Neuronal stem cell (in vitro differentiated cells): ENCODE measurements around the gene IL32.
A peak's percentile ranks its signal among the peaks of the same experiment; 100 is the strongest.
"Not testable (repeated sequence)": the region's sequence is repeated elsewhere in the genome, so short reads cannot be mapped to it uniquely, and the experiment has no call there.

ENCODE experiments used
- DNase-seq: peaks from one replicate; pipeline ENCODE4 v3.0.0-alpha.2; 2013; ENCODE audit warnings: low spot score
- H2AFZ ChIP-seq: one replicate; pipeline ENCODE4 v1.6.1; 2013; ENCODE audit warnings: mild to moderate bottlenecking, low read length, inconsistent platforms
- H2AK5ac ChIP-seq: 2 replicates; pipeline ENCODE4 v1.6.1; 2013; ENCODE audit warnings: low read depth, mild to moderate bottlenecking, inconsistent platforms, low read length, moderate library complexity, mixed read lengths
- H2BK120ac ChIP-seq: 2 replicates; pipeline ENCODE4 v1.6.1; 2013; ENCODE audit warnings: low read depth, mild to moderate bottlenecking, inconsistent platforms, low read length, moderate library complexity, mixed read lengths
- H2BK12ac ChIP-seq: one replicate; pipeline ENCODE4 v1.6.1; 2013; ENCODE audit warnings: low read length, inconsistent platforms
- H2BK15ac ChIP-seq: 2 replicates; pipeline ENCODE4 v1.6.1; 2013; ENCODE audit warnings: mild to moderate bottlenecking, low read length, inconsistent platforms, mixed read lengths
- H2BK5ac ChIP-seq: one replicate; pipeline ENCODE4 v1.6.1; 2013; ENCODE audit warnings: inconsistent platforms, mild to moderate bottlenecking, low read length, moderate library complexity
- H3K14ac ChIP-seq: one replicate; pipeline ENCODE4 v1.6.1; 2013; ENCODE audit warnings: low read length, inconsistent platforms
- H3K18ac ChIP-seq: 2 replicates; pipeline ENCODE4 v1.6.1; 2013; ENCODE audit warnings: low read length, inconsistent platforms
- H3K23ac ChIP-seq: 2 replicates; pipeline ENCODE4 v1.6.1; 2013; ENCODE audit warnings: low read depth, mild to moderate bottlenecking, mixed read lengths, low read length, inconsistent platforms; ENCODE audit not compliant: poor library complexity
- H3K27ac ChIP-seq: replicated peaks from 3 replicates; pipeline ENCODE4 v1.5.1; 2013; ENCODE audit warnings: low read length, inconsistent platforms
- H3K27me3 ChIP-seq, 3 experiments: 2 replicates each; pipeline ENCODE4 v1.6.1; 2013; ENCODE audit warnings: low read length in 3 of 3, mild to moderate bottlenecking in 2 of 3, inconsistent platforms in 1 of 3, low read depth in 1 of 3, mixed read lengths in 1 of 3, moderate library complexity in 1 of 3; ENCODE audit not compliant: control insufficient read depth in 3 of 3, insufficient read depth in 3 of 3
- H3K36me3 ChIP-seq, 2 donors: replicated peaks in 1 of 2; 2 replicates each; pipeline ENCODE4 v1.6.1; 2013; ENCODE audit warnings: low read length in 2 of 2; ENCODE audit not compliant: control insufficient read depth in 2 of 2, insufficient read depth in 2 of 2
- H3K4ac ChIP-seq: 2 replicates; pipeline ENCODE4 v1.6.1; 2013; ENCODE audit warnings: inconsistent platforms, mild to moderate bottlenecking, low read length, moderate library complexity
- H3K4me1 ChIP-seq, 2 donors: 1 replicate in 1 of 2; 2 replicates in 1 of 2; pipeline ENCODE4 v1.6.1; 2013; ENCODE audit warnings: low read length in 2 of 2, low read depth in 1 of 2; ENCODE audit not compliant: control insufficient read depth in 2 of 2, insufficient read depth in 1 of 2
- H3K4me2 ChIP-seq: one replicate; pipeline ENCODE4 v1.6.1; 2013; ENCODE audit warnings: mild to moderate bottlenecking, low read length, inconsistent platforms; ENCODE audit not compliant: insufficient read depth, poor library complexity, severe bottlenecking
- H3K4me3 ChIP-seq, 2 donors: 2 replicates each; pipeline ENCODE4 v1.5.1; 2013; ENCODE audit warnings: low read length in 2 of 2, mild to moderate bottlenecking in 2 of 2, inconsistent platforms in 1 of 2, moderate library complexity in 1 of 2
- H3K79me1 ChIP-seq: one replicate; pipeline ENCODE4 v1.6.1; 2013; ENCODE audit warnings: low read depth, mild to moderate bottlenecking, inconsistent platforms, low read length, moderate library complexity
- H3K9ac ChIP-seq: one replicate; pipeline ENCODE4 v1.6.1; 2013; ENCODE audit warnings: mild to moderate bottlenecking, low read depth, low read length, inconsistent platforms; ENCODE audit not compliant: poor library complexity
- H3K9me3 ChIP-seq, 2 donors: replicated peaks in 1 of 2; 2 replicates each; pipeline versions ENCODE3 to v1.6.1; 2013; ENCODE audit warnings: low read length in 2 of 2, mild to moderate bottlenecking in 2 of 2, inconsistent platforms in 1 of 2, low read depth in 1 of 2, mixed read lengths in 1 of 2, moderate library complexity in 1 of 2; ENCODE audit not compliant: control insufficient read depth in 2 of 2, insufficient read depth in 1 of 2
- H4K8ac ChIP-seq: one replicate; pipeline ENCODE4 v1.6.1; 2013; ENCODE audit warnings: low read depth, mild to moderate bottlenecking, inconsistent platforms, low read length, moderate library complexity
- H4K91ac ChIP-seq: one replicate; pipeline ENCODE4 v1.6.1; 2013; ENCODE audit warnings: low read length, low read depth, mild to moderate bottlenecking, inconsistent platforms; ENCODE audit not compliant: poor library complexity
- WGBS, 2 donors: extraction: QIAGEN DNeasy Blood & Tissue Kit; methylation state at CpG; one replicate each; pipeline ENCODE4 v1.1.7; 2013; ENCODE audit warnings: missing lambda C conversion rate in 2 of 2, mixed read lengths in 1 of 2; ENCODE audit not compliant: insufficient read length in 2 of 2, insufficient replicate concordance in 1 of 2; ENCODE audit errors: extremely low coverage in 2 of 2; 5-methylcytosine and 5-hydroxymethylcytosine counted together

The IL32 gene

GRCh38 chr16:3073448-3073847 lies 8.0 kb downstream of the IL32 start:
- Histone ChIP-seq H3K27ac (no peak overlapping the region), H3K14ac (no peak overlapping the region), H3K36me3 (no peaks in the 10 kb centered on the region), H2BK5ac (no peak overlapping the region), H3K9me3 (no peaks in the 10 kb centered on the region), H3K79me1 (no peaks in the 10 kb centered on the region), H3K27me3 (peaks cover 0 to 41% (median 0%) of the 10 kb centered on the region in 3 experiments), H3K4me2 (no peak overlapping the region), H2BK12ac (no peak overlapping the region), H3K4me3 (no peak overlapping the region), H3K9ac (no peak overlapping the region), H3K18ac (no peak overlapping the region), H3K4ac (no peak overlapping the region), H2AFZ (no peak overlapping the region), H2BK15ac (no peak overlapping the region), H3K4me1 (peaks cover 0 to 2% of the 10 kb centered on the region in 2 donors), H4K8ac (no peak overlapping the region), H3K23ac (peak overlapping the region; percentile 9), H2BK120ac (no peak overlapping the region), H2AK5ac (peak overlapping the region; percentile 5), H4K91ac (no peak overlapping the region)
- WGBS, 2 donors, result no CpG with 5 or more reads among the region's 7 CpGs
- no peak for DNase-seq

GRCh38 chr16:3074860-3075522 lies 9.6 kb downstream of the IL32 start:
- Histone ChIP-seq H2BK5ac (no peak overlapping the region), H2AFZ (no peak overlapping the region), H3K18ac (no peak overlapping the region), H2BK15ac (no peak overlapping the region), H3K4me2 (no peak overlapping the region), H3K23ac (no peak overlapping the region), H3K9me3 (no peaks in the 10 kb centered on the region), H2BK120ac (no peak overlapping the region), H3K79me1 (no peaks in the 10 kb centered on the region), H3K4ac (no peak overlapping the region), H3K9ac (peak overlapping the region; percentile 44), H2BK12ac (no peak overlapping the region), H3K27ac (no peak overlapping the region), H4K8ac (no peak overlapping the region), H3K4me3 (no peak overlapping the region), H3K27me3 (peaks cover 0 to 39% (median 0%) of the 10 kb centered on the region in 3 experiments), H3K4me1 (peaks cover 0 to 2% of the 10 kb centered on the region in 2 donors), H3K14ac (no peak overlapping the region), H2AK5ac (no peak overlapping the region), H3K36me3 (no peaks in the 10 kb centered on the region), H4K91ac (no peak overlapping the region)
- no CpG with 5 or more reads among the region's 9 CpGs for WGBS, 2 donors
- no peak for DNase-seq

- no peak overlapping the region for H3K23ac ChIP-seq
- no peak overlapping the region for H3K18ac ChIP-seq
- H4K8ac ChIP-seq, result no peak overlapping the region
- no peak overlapping the region for H3K14ac ChIP-seq
- peaks cover 0 to 39% (median 0%) of the 10 kb centered on the region in 3 experiments for H3K27me3 ChIP-seq
- no peak for DNase-seq
- H3K4me3 ChIP-seq, result no peak overlapping the region
- no peak overlapping the region for H2AK5ac ChIP-seq
- peaks cover 0 to 2% of the 10 kb centered on the region in 2 donors for H3K4me1 ChIP-seq
- no peaks in the 10 kb centered on the region for H3K79me1 ChIP-seq
- H2BK120ac ChIP-seq, result no peak overlapping the region
- H3K4ac ChIP-seq, result no peak overlapping the region
- H2BK15ac ChIP-seq, result no peak overlapping the region
- H3K4me2 ChIP-seq, result no peak overlapping the region
- no peak overlapping the region for H3K27ac ChIP-seq
- no peak overlapping the region for H2AFZ ChIP-seq
- no peak overlapping the region for H3K9ac ChIP-seq
- no peaks in the 10 kb centered on the region for H3K36me3 ChIP-seq
- no peak overlapping the region for H2BK12ac ChIP-seq
- no peaks in the 10 kb centered on the region for H3K9me3 ChIP-seq
- WGBS, 2 donors, result no CpG with 5 or more reads among the region's 10 CpGs
- H2BK5ac ChIP-seq, result no peak overlapping the region
- H4K91ac ChIP-seq, result no peak overlapping the region
These were observed 10.1 kb downstream of the IL32 start for GRCh38 chr16:3075523-3075915.

GRCh38 chr16:3075946-3076345 lies 10.5 kb downstream of the IL32 start:
- DNase-seq, H3K23ac ChIP-seq, H3K18ac ChIP-seq, H3K4me2 ChIP-seq, H3K36me3 ChIP-seq, H3K79me1 ChIP-seq, H3K27ac ChIP-seq, H2BK120ac ChIP-seq, H2BK15ac ChIP-seq, H3K14ac ChIP-seq, H2BK12ac ChIP-seq, H3K4me1 ChIP-seq, H4K8ac ChIP-seq, H3K9me3 ChIP-seq, H2AFZ ChIP-seq, H3K9ac ChIP-seq, H3K4ac ChIP-seq, H3K4me3 ChIP-seq, H4K91ac ChIP-seq: not testable (repeated sequence)
- WGBS, 2 donors, result no CpG with 5 or more reads among the region's 6 CpGs
- peak overlapping the region; percentile 35 for H2AK5ac ChIP-seq
- H2BK5ac ChIP-seq, result peak overlapping the region; percentile 39
- peaks cover 0 to 38% (median 0%) of the 10 kb centered on the region in 3 experiments for H3K27me3 ChIP-seq
